GM18868 (cell line): ENCODE results near the gene HSPA4.

ENCODE experiments used
- ATAC-seq: cut with Tn5 transposase; IDR thresholded peaks from one replicate; pipeline ENCODE4 v1.9.1; 2021; ENCODE audit warnings: mild to moderate bottlenecking, moderate library complexity; ENCODE audit not compliant: unreplicated experiment

HSPA4 gene

DNA sequence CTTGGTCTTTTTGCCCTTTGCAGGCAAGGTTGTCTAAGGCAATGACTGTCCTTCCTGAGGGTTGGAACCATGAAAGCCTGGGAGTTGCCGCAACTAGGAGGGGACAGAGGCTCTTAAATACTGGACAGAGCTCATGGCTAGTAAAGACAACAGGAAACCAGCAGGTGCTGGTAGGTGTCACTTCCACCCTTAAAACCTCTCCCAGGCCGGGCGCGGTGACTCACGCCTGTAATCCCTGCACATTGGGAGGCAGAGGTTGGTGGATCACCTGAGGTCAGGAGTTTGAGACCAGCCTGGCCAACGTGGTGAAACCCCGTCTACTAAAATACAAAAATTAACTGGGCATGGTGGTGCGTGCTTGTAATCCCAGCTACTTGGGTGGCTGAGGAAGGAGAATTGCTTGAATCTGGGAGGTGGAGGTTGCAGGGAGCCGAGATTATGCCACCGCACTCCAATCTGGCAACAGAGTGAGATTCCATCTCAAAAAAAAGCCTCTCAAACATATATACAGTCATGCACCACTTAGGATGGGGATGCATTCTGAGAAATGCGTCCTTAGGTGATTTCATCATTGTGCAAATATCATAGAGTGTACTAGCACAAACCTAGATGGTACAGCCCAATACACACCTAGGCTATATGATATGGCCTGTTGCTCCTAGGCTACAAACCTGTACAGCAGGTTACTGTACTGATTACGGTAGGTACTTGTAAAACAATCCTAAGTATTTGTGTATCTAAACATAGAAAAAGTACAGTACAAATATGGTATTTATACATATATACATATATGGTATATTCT lies 102.7 kb downstream of the HSPA4 start:
- ATAC-seq = no peak

- ATAC-seq = no peak
These were observed 103.6 kb downstream of the HSPA4 start for GRCh38 chr5:133155326-133155969.
